Activated naive CD8-positive, alpha-beta T cell treated with anti-CD3 and anti-CD28 coated beads, Interleukin-2, amount 50 U/mL, for 24 hours (primary cell): ENCODE results near the gene UCP3.

Experiments
- ATAC-seq: fragments of 150-1000 bp; cut with Tn5 transposase; one replicate; pipeline ENCODE4 v1.10.0; 2021
- DNase-seq: peaks from one replicate; pipeline ENCODE4 v3.0.0; 2021
- H3K27ac Mint-ChIP-seq: one replicate; pipeline ENCODE4 v1.8.0; 2021; ENCODE audit warnings: mild to moderate bottlenecking, mixed read lengths
- H3K27me3 Mint-ChIP-seq: one replicate; pipeline ENCODE4 v1.8.0; 2021; ENCODE audit warnings: mixed read lengths
- H3K36me3 Mint-ChIP-seq: one replicate; pipeline ENCODE4 v1.8.0; 2021; ENCODE audit warnings: low read depth, mixed read lengths
- H3K4me1 Mint-ChIP-seq: one replicate; pipeline ENCODE4 v1.8.0; 2021; ENCODE audit warnings: mixed read lengths
- H3K4me3 Mint-ChIP-seq: one replicate; pipeline ENCODE4 v1.8.0; 2021; ENCODE audit warnings: mild to moderate bottlenecking, moderate library complexity, mixed read lengths
- H3K9me3 Mint-ChIP-seq: one replicate; pipeline ENCODE4 v1.8.0; 2021; ENCODE audit warnings: mixed read lengths

The UCP3 gene, protein sequence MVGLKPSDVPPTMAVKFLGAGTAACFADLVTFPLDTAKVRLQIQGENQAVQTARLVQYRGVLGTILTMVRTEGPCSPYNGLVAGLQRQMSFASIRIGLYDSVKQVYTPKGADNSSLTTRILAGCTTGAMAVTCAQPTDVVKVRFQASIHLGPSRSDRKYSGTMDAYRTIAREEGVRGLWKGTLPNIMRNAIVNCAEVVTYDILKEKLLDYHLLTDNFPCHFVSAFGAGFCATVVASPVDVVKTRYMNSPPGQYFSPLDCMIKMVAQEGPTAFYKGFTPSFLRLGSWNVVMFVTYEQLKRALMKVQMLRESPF

GRCh38 chr11:74008373-74009229 is at the start of gene UCP3:
Gene UCP3 (minus strand): TSS chr11:74009085. CDS start chr11:74007042, 2,043 bp downstream.
- no peak for DNase-seq
- H3K4me3 Mint-ChIP-seq, result peak within 1 kb of the TSS; percentile 26
- peak within 1 kb of the TSS; percentile 98 for H3K27ac Mint-ChIP-seq

DNA sequence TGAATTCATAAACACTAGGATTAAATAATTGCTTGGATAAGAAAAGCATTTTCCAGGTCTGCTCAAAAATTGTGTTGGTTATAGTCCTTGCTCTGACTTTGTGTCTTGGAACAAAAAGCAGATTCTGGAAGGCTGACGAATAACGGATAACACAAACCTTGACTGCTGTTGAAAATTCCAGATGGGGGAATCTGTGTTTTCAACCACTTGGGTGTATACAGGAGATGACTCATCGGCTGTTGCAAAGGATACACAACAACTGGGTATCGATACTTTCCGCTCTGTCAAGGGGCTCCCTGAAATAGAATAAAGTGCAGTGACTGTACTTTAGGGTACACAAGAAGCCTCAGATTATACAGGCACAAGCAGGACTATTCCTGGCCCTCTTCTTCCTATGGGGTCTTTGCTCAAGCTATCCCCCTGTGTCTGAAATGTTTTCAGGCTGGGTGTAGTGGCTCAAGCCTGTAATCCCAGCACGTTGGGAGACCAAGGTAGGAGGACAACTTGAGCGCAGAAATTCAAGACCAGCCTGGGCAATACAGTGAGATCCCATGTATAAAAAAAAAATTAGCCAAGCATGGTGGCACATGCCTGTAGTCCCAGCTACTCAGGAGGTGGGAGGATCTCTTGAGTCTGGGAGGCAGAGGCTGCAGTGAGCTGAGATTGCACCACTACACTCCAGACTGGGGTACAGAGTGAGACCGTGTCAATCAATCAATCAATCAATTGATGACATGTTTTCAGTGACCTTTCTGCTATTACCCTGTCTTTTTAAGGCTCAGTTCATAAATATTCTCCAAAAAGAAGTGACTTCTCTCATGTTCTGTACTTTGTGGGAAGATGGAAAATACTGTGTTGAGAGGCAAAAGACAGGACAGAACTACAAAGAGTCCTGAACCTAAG is 48.6 kb upstream of the UCP3 start:
- H3K27me3 Mint-ChIP-seq, result no peaks in the 10 kb centered on the region
- no peaks in the 10 kb centered on the region for H3K4me1 Mint-ChIP-seq
- no peaks in the 10 kb centered on the region for H3K9me3 Mint-ChIP-seq
- ATAC-seq, result no peak
- peaks cover 39% of the 10 kb centered on the region for H3K36me3 Mint-ChIP-seq
- no peak overlapping the region for H3K27ac Mint-ChIP-seq
- no peak overlapping the region for H3K4me3 Mint-ChIP-seq
- no peak for DNase-seq

More at GRCh38 chr11:74008373-74009229, at the start of gene UCP3:
- Mint-ChIP-seq H3K27me3 (no peaks in the 10 kb centered on the region), H3K4me1 (peaks cover 90% of the 10 kb centered on the region), H3K36me3 (peaks cover 16% of the 10 kb centered on the region), H3K9me3 (no peaks in the 10 kb centered on the region)
- ATAC-seq, result no peak

GRCh38 chr11:74055938-74056337 is 47.1 kb upstream of the UCP3 start:
- Mint-ChIP-seq H3K27ac (no peak overlapping the region), H3K36me3 (peaks cover 36% of the 10 kb centered on the region), H3K4me1 (no peaks in the 10 kb centered on the region), H3K4me3 (no peak overlapping the region), H3K9me3 (no peaks in the 10 kb centered on the region), H3K27me3 (no peaks in the 10 kb centered on the region)
- DNase-seq (no peak), ATAC-seq (no peak)

DNA sequence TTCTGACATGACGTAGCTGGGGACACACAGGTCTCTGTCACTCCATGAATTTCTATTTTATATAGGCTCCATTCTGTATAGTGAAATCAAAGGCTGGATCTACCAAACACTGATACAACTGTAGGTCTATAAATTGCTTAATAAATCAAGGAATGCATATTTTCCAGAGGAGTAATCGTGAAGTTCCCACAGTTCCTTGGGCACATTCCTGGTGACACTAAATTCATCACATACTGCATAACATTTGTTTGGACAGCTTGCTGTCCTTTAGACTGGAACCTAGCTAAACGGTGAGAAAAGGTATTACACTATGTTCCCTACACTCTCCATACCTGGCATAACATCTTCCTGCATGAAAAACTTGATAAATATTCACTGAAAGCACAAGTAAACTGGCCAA is 41.6 kb upstream of the UCP3 start:
- H3K27me3 Mint-ChIP-seq, result no peaks in the 10 kb centered on the region
- no peaks in the 10 kb centered on the region for H3K4me1 Mint-ChIP-seq
- peaks cover 30% of the 10 kb centered on the region for H3K36me3 Mint-ChIP-seq
- no peaks in the 10 kb centered on the region for H3K9me3 Mint-ChIP-seq
- no peak for DNase-seq
- H3K4me3 Mint-ChIP-seq, result no peak overlapping the region
- ATAC-seq, result no peak
- H3K27ac Mint-ChIP-seq, result no peak overlapping the region

- Mint-ChIP-seq H3K4me3 (no peak overlapping the region), H3K9me3 (no peaks in the 10 kb centered on the region), H3K27ac (no peak overlapping the region), H3K4me1 (no peaks in the 10 kb centered on the region), H3K27me3 (no peaks in the 10 kb centered on the region), H3K36me3 (peaks cover 28% of the 10 kb centered on the region)
- ATAC-seq (no peak), DNase-seq (no peak)
Observed at GRCh38 chr11:74048993-74049392, 40.1 kb upstream of the UCP3 start.

DNA sequence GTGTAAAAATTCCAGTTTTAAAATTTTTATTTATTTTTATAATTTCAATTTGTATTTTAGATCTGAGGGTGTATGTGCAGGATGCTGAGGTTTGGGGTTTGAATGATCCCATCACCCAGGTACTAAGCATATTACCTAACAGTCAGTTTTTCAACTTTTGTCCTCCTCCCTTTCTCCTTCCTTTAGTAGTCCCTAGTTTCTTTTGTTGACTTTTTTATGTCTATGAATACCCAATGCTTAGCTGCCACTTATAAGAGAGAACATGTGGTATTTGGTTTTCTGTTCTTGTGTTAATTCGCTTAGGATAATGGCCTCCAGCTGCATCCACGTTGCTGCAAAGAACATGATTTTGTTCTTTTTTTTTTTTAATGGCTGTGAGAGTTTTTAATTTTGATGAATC is 35.7 kb upstream of the UCP3 start:
- Mint-ChIP-seq H3K27ac (no peak overlapping the region), H3K36me3 (peaks cover 31% of the 10 kb centered on the region)
- ATAC-seq, result no peak

DNA sequence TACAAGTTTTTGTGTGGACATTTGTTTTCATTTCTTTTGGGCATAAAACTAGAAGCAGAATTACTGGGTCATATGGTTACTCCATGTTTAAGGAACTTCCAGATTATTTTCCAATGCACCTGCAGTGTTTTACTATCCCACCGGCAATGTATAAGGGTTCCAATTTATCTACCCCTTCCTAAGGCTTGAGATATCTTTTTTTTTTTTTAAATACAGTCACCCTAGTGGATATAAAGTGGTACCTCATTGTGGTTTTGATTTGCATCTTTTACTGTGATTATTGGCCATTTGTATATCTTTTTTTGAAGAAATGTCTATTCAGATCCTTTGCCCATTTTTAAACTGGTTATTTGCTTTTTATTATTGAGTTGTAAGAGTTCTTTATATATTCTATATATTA is 34.6 kb upstream of the UCP3 start:
- no peak for ATAC-seq
- H3K4me3 Mint-ChIP-seq, result no peak overlapping the region

More for the DNA sequence above, 35.7 kb upstream of the UCP3 start:
- H3K4me3 Mint-ChIP-seq, result no peak overlapping the region
- no peaks in the 10 kb centered on the region for H3K9me3 Mint-ChIP-seq
- H3K27me3 Mint-ChIP-seq, result no peaks in the 10 kb centered on the region
- no peaks in the 10 kb centered on the region for H3K4me1 Mint-ChIP-seq
- no peak for DNase-seq

DNA sequence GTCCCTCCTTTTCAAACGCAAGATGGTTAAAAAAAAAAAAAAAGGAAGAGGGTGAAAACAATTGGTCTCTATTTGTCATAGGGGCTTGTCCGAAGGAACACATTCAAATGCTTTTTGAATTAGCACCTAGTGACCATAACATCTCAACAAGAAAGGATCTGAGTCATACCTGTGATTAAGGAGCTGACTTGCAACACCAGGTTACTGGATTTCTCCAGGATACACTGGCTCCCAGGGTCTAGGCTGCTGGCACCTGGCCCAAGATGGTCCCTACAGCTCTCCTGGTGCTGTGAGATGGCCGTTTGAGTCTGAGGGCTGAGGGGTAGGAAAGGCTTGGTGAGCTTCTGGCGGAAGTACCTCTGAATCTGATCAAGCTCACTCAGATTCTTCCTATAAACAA is 28.4 kb upstream of the UCP3 start:
- Mint-ChIP-seq H3K4me3 (no peak overlapping the region), H3K4me1 (no peaks in the 10 kb centered on the region), H3K9me3 (no peaks in the 10 kb centered on the region), H3K36me3 (peaks cover 29% of the 10 kb centered on the region), H3K27me3 (no peaks in the 10 kb centered on the region), H3K27ac (no peak overlapping the region)
- ATAC-seq (no peak), DNase-seq (no peak)

More for the DNA sequence above, 34.6 kb upstream of the UCP3 start:
- H3K9me3 Mint-ChIP-seq, result no peaks in the 10 kb centered on the region
- H3K27me3 Mint-ChIP-seq, result no peaks in the 10 kb centered on the region
- H3K4me1 Mint-ChIP-seq, result no peaks in the 10 kb centered on the region
- peaks cover 35% of the 10 kb centered on the region for H3K36me3 Mint-ChIP-seq
- H3K27ac Mint-ChIP-seq, result no peak overlapping the region
- no peak for DNase-seq

DNA sequence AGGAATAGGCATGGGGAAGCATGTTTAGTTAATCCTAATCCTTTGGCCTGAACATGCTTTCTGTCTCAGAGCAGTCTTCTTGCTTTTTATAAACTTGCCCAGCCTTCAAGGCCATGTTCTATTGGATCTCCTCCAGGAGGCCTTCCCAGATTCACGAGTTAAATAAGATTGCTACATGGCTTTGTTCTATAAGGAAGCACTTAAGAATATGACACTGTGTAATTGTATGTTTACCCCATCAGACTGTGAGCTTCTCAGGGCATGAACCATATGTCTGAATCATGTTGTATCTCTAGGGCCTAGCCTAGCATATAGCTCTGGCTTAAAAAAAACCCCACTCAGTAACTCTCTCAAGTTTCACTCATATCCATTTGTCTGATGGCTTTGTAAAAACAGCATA is 26.4 kb upstream of the UCP3 start:
- Mint-ChIP-seq H3K27me3 (no peaks in the 10 kb centered on the region), H3K9me3 (no peaks in the 10 kb centered on the region), H3K4me3 (no peak overlapping the region), H3K36me3 (peaks cover 17% of the 10 kb centered on the region), H3K27ac (no peak overlapping the region), H3K4me1 (peaks cover 19% of the 10 kb centered on the region)
- ATAC-seq (no peak), DNase-seq (no peak)

GRCh38 chr11:74033046-74033445 is 24.2 kb upstream of the UCP3 start:
- DNase-seq, result no peak
- Mint-ChIP-seq H3K36me3 (peaks cover 16% of the 10 kb centered on the region), H3K4me1 (peaks cover 25% of the 10 kb centered on the region), H3K4me3 (no peak overlapping the region), H3K9me3 (no peaks in the 10 kb centered on the region), H3K27me3 (no peaks in the 10 kb centered on the region), H3K27ac (no peak overlapping the region)
- ATAC-seq, result no peak

GRCh38 chr11:74030723-74031676 is 22.1 kb upstream of the UCP3 start:
- no peak for DNase-seq
- Mint-ChIP-seq H3K27me3 (no peaks in the 10 kb centered on the region), H3K4me3 (peak overlapping the region; percentile 0), H3K9me3 (no peaks in the 10 kb centered on the region), H3K4me1 (peaks cover 38% of the 10 kb centered on the region), H3K27ac (peak overlapping the region; percentile 40), H3K36me3 (peaks cover 17% of the 10 kb centered on the region)
- ATAC-seq, result peak; percentile 31

- no peak for DNase-seq
- H3K27me3 Mint-ChIP-seq, result no peaks in the 10 kb centered on the region
- H3K36me3 Mint-ChIP-seq, result peaks cover 27% of the 10 kb centered on the region
- H3K27ac Mint-ChIP-seq, result peak overlapping the region; percentile 69
- H3K4me1 Mint-ChIP-seq, result peaks cover 50% of the 10 kb centered on the region
- no peaks in the 10 kb centered on the region for H3K9me3 Mint-ChIP-seq
- ATAC-seq, result peak; percentile 59
- H3K4me3 Mint-ChIP-seq, result peak overlapping the region; percentile 6
Observed at GRCh38 chr11:74025467-74026166, 16.7 kb upstream of the UCP3 start.
